DOHH2 (cell line): Measurements from ENCODE around the gene KCNMA1.

ENCODE experiments used
- H3F3A ChIP-seq: fragments of 200-600 bp; sonication (generic), shearing (Covaris generic); 2 replicates; pipeline ENCODE4 v1.6.0; 2016; ENCODE audit warnings: antibody characterized with exemption, mild to moderate bottlenecking; ENCODE audit not compliant: control insufficient read depth, insufficient read depth
- H3K27ac ChIP-seq: fragments of 200-600 bp; sonication (generic); 2 replicates; pipeline ENCODE4 v1.5.1; 2014; ENCODE audit warnings: low read depth, mild to moderate bottlenecking, low read length, moderate library complexity
- H3K27me3 ChIP-seq: fragments of 200-600 bp; sonication (generic); 2 replicates; pipeline ENCODE4 v1.6.1; 2014; ENCODE audit warnings: mild to moderate bottlenecking, low read length, mixed read lengths; ENCODE audit not compliant: control insufficient read depth
- H3K36me3 ChIP-seq: fragments of 200-600 bp; sonication (generic); 2 replicates; pipeline ENCODE4 v1.6.1; 2014; ENCODE audit warnings: mild to moderate bottlenecking, low read length, moderate library complexity, mixed read lengths; ENCODE audit not compliant: control insufficient read depth
- H3K4me1 ChIP-seq: fragments of 200-600 bp; sonication (generic); 2 replicates; pipeline ENCODE4 v1.6.1; 2014; ENCODE audit warnings: mild to moderate bottlenecking, low read length, mixed read lengths; ENCODE audit not compliant: control insufficient read depth
- H3K4me2 ChIP-seq: fragments of 200-600 bp; sonication (generic); 2 replicates; pipeline ENCODE4 v1.6.0; 2014; ENCODE audit warnings: mild to moderate bottlenecking, low read length, moderate library complexity
- H3K4me3 ChIP-seq: fragments of 200-600 bp; sonication (generic); 2 replicates; pipeline ENCODE4 v1.5.1; 2014; ENCODE audit warnings: mild to moderate bottlenecking, low read length, mixed read lengths
- H3K79me2 ChIP-seq: fragments of 200-600 bp; sonication (generic); 2 replicates; pipeline ENCODE4 v1.6.1; 2014; ENCODE audit warnings: mild to moderate bottlenecking, low read length, mixed read lengths; ENCODE audit not compliant: control insufficient read depth
- H3K9me2 ChIP-seq: fragments of 200-600 bp; sonication (generic); replicated peaks from 2 replicates; pipeline ENCODE4 v1.6.1; 2014; ENCODE audit warnings: mild to moderate bottlenecking, low read length, mixed read lengths; ENCODE audit not compliant: control insufficient read depth
- H3K9me3 ChIP-seq: fragments of 200-600 bp; sonication (generic); 2 replicates; pipeline ENCODE4 v1.6.1; 2014; ENCODE audit warnings: antibody characterized with exemption, low read length, mixed read lengths; ENCODE audit not compliant: control insufficient read depth, insufficient read depth
- H4K20me1 ChIP-seq: fragments of 200-600 bp; sonication (generic); 2 replicates; pipeline ENCODE4 v1.6.0; 2014; ENCODE audit warnings: low read depth, mild to moderate bottlenecking, antibody characterized with exemption, low read length, moderate library complexity; ENCODE audit not compliant: control insufficient read depth, insufficient read depth
- CTCF ChIP-seq: fragments of 200-600 bp; sonication (generic); IDR thresholded peaks from one replicate; pipeline ENCODE4 v1.5.1; 2014; ENCODE audit warnings: antibody characterized with exemption, mild to moderate bottlenecking, low read depth, low read length; ENCODE audit not compliant: poor library complexity, severe bottlenecking
- EZH2phosphoT487 ChIP-seq: fragments of 200-600 bp; sonication (generic); IDR thresholded peaks from 2 replicates; pipeline ENCODE4 v1.6.1; 2017; ENCODE audit warnings: borderline replicate concordance, mild to moderate bottlenecking, antibody characterized with exemption, low read length, moderate library complexity, mixed read lengths

The KCNMA1 gene

GRCh38 chr10:77386838-77387237 is 250.8 kb downstream of the KCNMA1 start:
- no peaks in the 10 kb centered on the region for H4K20me1 ChIP-seq
- no peaks in the 10 kb centered on the region for H3K27me3 ChIP-seq
- H3K9me3 ChIP-seq: no peaks in the 10 kb centered on the region
- H3K4me2 ChIP-seq: no peak overlapping the region
- no peaks in the 10 kb centered on the region for H3K79me2 ChIP-seq
- H3K9me2 ChIP-seq: no peaks in the 10 kb centered on the region
- no peaks in the 10 kb centered on the region for H3F3A ChIP-seq
- no peak overlapping the region for H3K27ac ChIP-seq
- H3K36me3 ChIP-seq: no peaks in the 10 kb centered on the region
- no peaks in the 10 kb centered on the region for H3K4me1 ChIP-seq
- no peak for TF ChIP-seq EZH2phosphoT487
- no peak for TF ChIP-seq CTCF
- H3K4me3 ChIP-seq: no peak overlapping the region

GRCh38 chr10:77386365-77386764 is 251.2 kb downstream of the KCNMA1 start:
- no peak overlapping the region for H3K27ac ChIP-seq
- no peaks in the 10 kb centered on the region for H3K79me2 ChIP-seq
- no peaks in the 10 kb centered on the region for H3K4me1 ChIP-seq
- H4K20me1 ChIP-seq: no peaks in the 10 kb centered on the region
- no peak for TF ChIP-seq CTCF
- no peak for TF ChIP-seq EZH2phosphoT487
- H3K4me3 ChIP-seq: no peak overlapping the region
- H3K4me2 ChIP-seq: no peak overlapping the region
- H3K9me2 ChIP-seq: no peaks in the 10 kb centered on the region
- no peaks in the 10 kb centered on the region for H3K36me3 ChIP-seq
- no peaks in the 10 kb centered on the region for H3F3A ChIP-seq
- no peaks in the 10 kb centered on the region for H3K9me3 ChIP-seq
- no peaks in the 10 kb centered on the region for H3K27me3 ChIP-seq

- Histone ChIP-seq H3K9me3 (no peaks in the 10 kb centered on the region), H3K36me3 (no peaks in the 10 kb centered on the region), H3K79me2 (no peaks in the 10 kb centered on the region), H3K4me1 (no peaks in the 10 kb centered on the region), H3K4me3 (no peak overlapping the region), H3F3A (no peaks in the 10 kb centered on the region), H3K27me3 (no peaks in the 10 kb centered on the region), H3K4me2 (no peak overlapping the region), H4K20me1 (no peaks in the 10 kb centered on the region), H3K27ac (no peak overlapping the region), H3K9me2 (no peaks in the 10 kb centered on the region)
- TF ChIP-seq EZH2phosphoT487 (no peak), CTCF (no peak)
These were observed 252.3 kb downstream of the KCNMA1 start for GRCh38 chr10:77385315-77385714.
